Peyer's patch (tissue), 4 donors: ENCODE results near the gene OXT.

Experiments
- CTCF ChIP-seq, 6 experiments: fragments of 450-650 bp in 4 of 6; fragments of 200-600 bp in 2 of 6; sonication (generic) in 1 of 6; IDR thresholded peaks; one replicate each; pipeline ENCODE4 v1.5.1; 2017 to 2019; ENCODE audit warnings: antibody characterized with exemption in 6 of 6, mild to moderate bottlenecking in 3 of 6, moderate library complexity in 1 of 6
- POLR2A ChIP-seq, 2 donors: fragments of 450-650 bp; IDR thresholded peaks; one replicate each; pipeline ENCODE4 v1.5.1; 2017; ENCODE audit warnings: antibody characterized with exemption in 2 of 2, mild to moderate bottlenecking in 2 of 2, moderate library complexity in 2 of 2

- TF ChIP-seq CTCF (IDR thresholded peaks at IDR 0.05), result no peak
- TF ChIP-seq POLR2A (IDR thresholded peaks at IDR 0.05), result no peak
Observed at GRCh38 chr20:3111507-3111906, 40.1 kb downstream of the OXT start.
